OCI-LY7 (cell line): ENCODE measurements around the gene MBOAT2. TPM values are rescaled to one million over a fixed set of nuclear protein-coding genes. Genes with fewer than 3 reads are reported as not detected.

Experiments
- BruUV-seq: library from RNA; stranded (reverse); fragments of 400-500 nt; replicated peaks from 2 replicates; lab custom pipeline; 2021; lab: Mats Ljungman, UMichigan
- CTCF ChIA-PET: fragments of 300-600 bp; sonication (Branson Sonifier 250); formaldehyde crosslinking; loops from one replicate; lab custom pipeline; 2022; ENCODE audit warnings: antibody characterized with exemption; ENCODE audit not compliant: unreplicated experiment; lab: Charles Lee
- POLR2A ChIA-PET: fragments of 300-600 bp; sonication (Branson Sonifier 250); formaldehyde crosslinking; loops from one replicate; lab custom pipeline; 2022; ENCODE audit warnings: antibody characterized with exemption; lab: Charles Lee
- DNase-seq: peaks from one replicate; pipeline ENCODE4 v3.0.0-alpha.2; 2015; ENCODE audit warnings: low spot score
- H2AFZ ChIP-seq: fragments of 200-600 bp; sonication (generic), shearing (Covaris generic); 2 replicates; pipeline ENCODE4 v1.6.1; 2014; ENCODE audit warnings: mild to moderate bottlenecking, antibody characterized with exemption, low read length, moderate library complexity
- H3K27ac ChIP-seq: fragments of 200-600 bp; sonication (generic); 2 replicates; pipeline ENCODE4 v1.5.1; 2014; ENCODE audit warnings: mixed run types, low read depth, mild to moderate bottlenecking, moderate library complexity, low read length, inconsistent platforms; ENCODE audit not compliant: poor library complexity, severe bottlenecking
- H3K36me3 ChIP-seq: fragments of 200-600 bp; sonication (generic); 2 replicates; pipeline ENCODE4 v1.6.1; 2014; ENCODE audit warnings: mild to moderate bottlenecking, antibody characterized with exemption, low read length, moderate library complexity, mixed read lengths; ENCODE audit not compliant: insufficient read depth
- H3K4me1 ChIP-seq: fragments of 200-600 bp; sonication (generic); 2 replicates; pipeline ENCODE4 v1.5.1; 2014; ENCODE audit warnings: mild to moderate bottlenecking, low read length; ENCODE audit not compliant: insufficient read depth, poor library complexity, severe bottlenecking
- H3K4me2 ChIP-seq: fragments of 200-600 bp; sonication (generic); 2 replicates; pipeline ENCODE4 v1.6.1; 2014; ENCODE audit warnings: mild to moderate bottlenecking, low read length
- H3K4me3 ChIP-seq: fragments of 200-600 bp; sonication (generic); 2 replicates; pipeline ENCODE4 v1.5.1; 2014; ENCODE audit warnings: mild to moderate bottlenecking, low read depth, low read length; ENCODE audit not compliant: poor library complexity, severe bottlenecking
- H3K79me2 ChIP-seq: fragments of 200-600 bp; sonication (generic); 2 replicates; pipeline ENCODE4 v1.6.1; 2016; ENCODE audit warnings: low read depth, mild to moderate bottlenecking, low read length, moderate library complexity, mixed read lengths; ENCODE audit not compliant: insufficient read depth
- H3K9me2 ChIP-seq: fragments of 200-600 bp; sonication (generic); 2 replicates; pipeline ENCODE4 v1.6.1; 2016; ENCODE audit warnings: mild to moderate bottlenecking, low read length, mixed read lengths; ENCODE audit not compliant: insufficient read depth
- H3K9me3 ChIP-seq: fragments of 200-600 bp; sonication (generic); 2 replicates; pipeline ENCODE4 v1.6.1; 2014; ENCODE audit warnings: mild to moderate bottlenecking, mixed run types, low read length, mixed read lengths
- H4K20me1 ChIP-seq: fragments of 200-600 bp; sonication (generic); 2 replicates; pipeline ENCODE4 v1.6.1; 2014; ENCODE audit warnings: mild to moderate bottlenecking, antibody characterized with exemption, low read length, moderate library complexity, mixed read lengths; ENCODE audit not compliant: insufficient read depth
- EZH2phosphoT487 ChIP-seq: fragments of 200-600 bp; sonication (generic); IDR thresholded peaks from 2 replicates; pipeline ENCODE4 v1.6.1; 2018; ENCODE audit warnings: low read depth, borderline replicate concordance, mild to moderate bottlenecking, mixed run types, antibody characterized with exemption, low read length, moderate library complexity, mixed read lengths
- intact Hi-C: fragments of 100-400 bp; cut with micrococcal nuclease; formaldehyde crosslinking; loops from one replicate; pipeline ENCODE4 v1.10.0; 2022; ENCODE audit not compliant: unreplicated experiment
- total RNA-seq, 2 experiments: library from RNA; depleted of rRNA in 1 of 2; stranded (reverse); fragments of >200 nt in 1 of 2; shearing (Covaris generic) in 1 of 2; gene quantifications; 2 replicates each; pipeline ENCODE4 v1.2.3, GENCODE V29; 2014 to 2022
- TF ChIP-seq, protein P1 (sequence below): fragments of 200-600 bp; sonication (generic); conservative IDR thresholded peaks from 2 replicates; pipeline ENCODE4 v1.5.1; 2014; ENCODE audit warnings: mild to moderate bottlenecking, antibody characterized with exemption, low read length, moderate library complexity, mixed read lengths

MBOAT2 gene
- total RNA-seq, 2 experiments from 2014 or later: 0.28 to 0.93 TPM

DNA sequence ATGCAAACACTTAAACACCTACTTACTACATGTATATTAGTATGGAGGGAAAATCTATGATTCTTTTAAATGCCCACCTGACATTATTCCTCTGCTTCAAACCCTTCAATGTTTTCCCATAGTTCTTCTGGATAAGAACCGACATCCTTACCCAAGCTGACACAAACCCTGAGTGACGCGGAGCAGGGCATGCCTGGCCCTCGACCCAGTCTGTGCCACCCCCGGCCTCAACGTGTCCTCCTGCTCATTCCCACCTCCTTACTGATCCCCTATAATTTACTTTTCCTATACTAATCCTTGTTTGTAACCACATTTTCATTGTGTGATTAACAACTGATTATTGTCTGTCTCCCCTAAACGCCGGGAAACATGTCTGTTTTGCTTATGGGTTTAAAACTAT is 183.5 kb downstream of the MBOAT2 start:
- DNase-seq: no peak
- H3K27ac ChIP-seq: no peak overlapping the region
- intact Hi-C loops: no loop called here
- BruUV-seq: no TSS peak
- no peak overlapping the region for H2AFZ ChIP-seq
- ChIA-PET POLR2A (no interaction called here), CTCF (no interaction called here)
- no peaks in the 10 kb centered on the region for H3K9me3 ChIP-seq
- H3K9me2 ChIP-seq: no peaks in the 10 kb centered on the region
- H4K20me1 ChIP-seq: no peaks in the 10 kb centered on the region
- H3K79me2 ChIP-seq: no peaks in the 10 kb centered on the region
- H3K4me2 ChIP-seq: no peak overlapping the region
- peaks cover 20% of the 10 kb centered on the region; the same call in 1 of the 2 replicates for H3K36me3 ChIP-seq
- no peaks in the 10 kb centered on the region for H3K4me1 ChIP-seq
- H3K4me3 ChIP-seq: no peak overlapping the region
- no peak for TF ChIP-seq EZH2phosphoT487
- TF ChIP-seq, protein P1, sequence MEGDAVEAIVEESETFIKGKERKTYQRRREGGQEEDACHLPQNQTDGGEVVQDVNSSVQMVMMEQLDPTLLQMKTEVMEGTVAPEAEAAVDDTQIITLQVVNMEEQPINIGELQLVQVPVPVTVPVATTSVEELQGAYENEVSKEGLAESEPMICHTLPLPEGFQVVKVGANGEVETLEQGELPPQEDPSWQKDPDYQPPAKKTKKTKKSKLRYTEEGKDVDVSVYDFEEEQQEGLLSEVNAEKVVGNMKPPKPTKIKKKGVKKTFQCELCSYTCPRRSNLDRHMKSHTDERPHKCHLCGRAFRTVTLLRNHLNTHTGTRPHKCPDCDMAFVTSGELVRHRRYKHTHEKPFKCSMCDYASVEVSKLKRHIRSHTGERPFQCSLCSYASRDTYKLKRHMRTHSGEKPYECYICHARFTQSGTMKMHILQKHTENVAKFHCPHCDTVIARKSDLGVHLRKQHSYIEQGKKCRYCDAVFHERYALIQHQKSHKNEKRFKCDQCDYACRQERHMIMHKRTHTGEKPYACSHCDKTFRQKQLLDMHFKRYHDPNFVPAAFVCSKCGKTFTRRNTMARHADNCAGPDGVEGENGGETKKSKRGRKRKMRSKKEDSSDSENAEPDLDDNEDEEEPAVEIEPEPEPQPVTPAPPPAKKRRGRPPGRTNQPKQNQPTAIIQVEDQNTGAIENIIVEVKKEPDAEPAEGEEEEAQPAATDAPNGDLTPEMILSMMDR: no peak

DNA sequence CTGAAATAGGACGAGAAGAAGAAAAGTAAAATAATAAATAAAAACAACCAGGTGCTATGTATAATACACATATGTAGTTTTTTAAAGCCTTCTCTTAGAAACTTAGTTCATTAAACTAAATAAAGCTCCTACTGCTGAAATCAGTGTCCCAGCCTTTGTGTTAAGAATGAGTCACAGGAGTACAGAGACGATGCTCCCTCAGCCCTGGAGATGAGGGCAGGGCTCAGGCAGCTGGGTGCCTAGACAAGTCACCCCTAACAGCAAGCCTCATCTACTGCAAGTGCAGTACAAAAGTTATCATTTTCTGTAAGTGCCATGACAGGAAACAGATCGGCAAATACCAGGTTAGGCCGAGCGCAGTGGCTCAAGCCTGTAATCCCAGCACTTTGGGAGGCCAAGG is 184.3 kb downstream of the MBOAT2 start:
- TF ChIP-seq EZH2phosphoT487: no peak
- TF ChIP-seq, protein P1: no peak
- Histone ChIP-seq H3K4me2 (no peak overlapping the region), H3K9me2 (no peaks in the 10 kb centered on the region), H3K9me3 (no peaks in the 10 kb centered on the region), H3K4me1 (no peaks in the 10 kb centered on the region), H4K20me1 (no peaks in the 10 kb centered on the region), H3K36me3 (peaks cover 13% of the 10 kb centered on the region; the same call in 1 of the 2 replicates), H3K79me2 (no peaks in the 10 kb centered on the region), H3K4me3 (no peak overlapping the region), H2AFZ (no peak overlapping the region), H3K27ac (no peak overlapping the region)
- ChIA-PET POLR2A (interaction anchor here (0.7 kb wide), 1 partner anchor 1034 kb away, joined by 3 read pairs; no protein-coding TSS in a partner anchor), CTCF (no interaction called here)
- intact Hi-C loops: no loop called here
- DNase-seq: no peak
- no TSS peak for BruUV-seq

DNA sequence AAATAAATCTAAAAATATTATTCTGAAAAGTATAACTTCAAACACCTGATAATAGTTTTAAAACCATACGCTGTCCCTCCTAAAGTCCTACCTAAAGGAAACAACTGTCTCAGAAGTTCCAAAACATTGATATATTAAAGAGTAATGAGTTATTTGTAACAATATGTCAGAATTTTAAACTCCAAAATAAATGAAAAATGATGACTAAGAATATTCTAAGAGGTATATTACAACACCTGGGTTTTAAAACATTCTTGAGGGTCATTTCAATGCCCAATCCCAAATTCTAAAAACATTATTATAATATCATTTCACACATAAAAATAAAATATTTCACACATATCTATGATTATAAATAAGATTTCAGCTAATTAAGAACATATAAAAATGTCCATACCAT is 186.3 kb downstream of the MBOAT2 start:
- Histone ChIP-seq H3K36me3 (peaks cover 12% of the 10 kb centered on the region; the same call in 1 of the 2 replicates), H3K9me3 (no peaks in the 10 kb centered on the region), H3K4me2 (no peak overlapping the region), H4K20me1 (no peaks in the 10 kb centered on the region), H3K27ac (no peak overlapping the region), H3K79me2 (no peaks in the 10 kb centered on the region), H3K9me2 (no peaks in the 10 kb centered on the region), H3K4me3 (no peak overlapping the region), H2AFZ (no peak overlapping the region), H3K4me1 (no peaks in the 10 kb centered on the region)
- ChIA-PET CTCF (no interaction called here), POLR2A (interaction anchor here (0.6 to 1.5 kb wide), 2 partner anchors 8 to 16 kb away, joined by 4 read pairs; no protein-coding TSS in a partner anchor)
- TF ChIP-seq EZH2phosphoT487: no peak
- TF ChIP-seq, protein P1: no peak
- no TSS peak for BruUV-seq
- intact Hi-C loops: no loop called here
- no peak for DNase-seq
